ENCODE measurements around the gene TMEM82. TPM values are rescaled to one million over a fixed set of nuclear protein-coding genes. Genes with fewer than 3 reads are reported as not detected.

TMEM82 gene
- polyA plus RNA-seq, 4 donors: 2.0 to 5.1 (median 3.2) TPM; not detected in 1

DNA sequence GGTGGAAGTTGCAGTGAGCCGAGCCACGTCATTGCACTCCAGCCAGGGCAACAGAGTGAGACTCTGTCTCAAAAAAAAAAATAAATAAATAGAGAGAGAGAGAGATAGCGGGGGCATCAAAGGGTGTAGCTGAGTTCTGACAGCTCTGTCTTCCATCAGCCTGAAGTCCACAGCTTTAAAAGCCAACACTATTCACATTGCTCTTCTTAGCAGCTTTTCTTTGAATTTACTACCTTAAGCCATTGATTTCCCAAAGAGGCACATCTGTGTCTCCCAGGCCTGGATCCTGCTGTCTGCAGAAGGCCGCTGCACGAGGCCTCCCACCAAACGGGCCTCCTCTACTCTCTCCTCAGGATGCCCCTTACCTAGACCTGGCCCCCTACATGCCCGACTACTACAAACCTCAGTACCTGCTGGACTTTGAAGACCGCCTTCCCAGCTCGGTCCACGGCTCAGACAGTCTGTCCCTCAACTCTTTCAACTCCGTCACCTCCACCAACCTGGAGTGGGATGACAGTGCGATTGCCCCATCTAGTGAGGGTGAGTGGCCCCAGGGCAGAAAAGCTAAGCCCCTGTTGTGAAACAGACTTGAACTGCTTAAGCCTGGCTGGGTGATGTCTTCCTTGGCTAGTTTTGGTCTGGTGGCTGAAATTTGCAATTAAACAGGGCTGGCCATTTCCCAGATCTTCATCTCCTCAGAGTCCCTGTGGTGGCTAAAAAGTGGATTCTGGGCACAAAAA is 22.7 kb upstream of the TMEM82 start:
- no peak for DNase-seq (ENCODE audit: low read depth in 4 of 4, low spot score in 3 of 4)

GRCh38 chr1:15720861-15721260 is 21.4 kb upstream of the TMEM82 start:
- DNase-seq (ENCODE audit: low read depth in 4 of 4, low spot score in 3 of 4): no peak

- no peak for DNase-seq (ENCODE audit: low read depth in 4 of 4, low spot score in 3 of 4)
Observed at GRCh38 chr1:15722411-15722810, 19.9 kb upstream of the TMEM82 start.

DNA sequence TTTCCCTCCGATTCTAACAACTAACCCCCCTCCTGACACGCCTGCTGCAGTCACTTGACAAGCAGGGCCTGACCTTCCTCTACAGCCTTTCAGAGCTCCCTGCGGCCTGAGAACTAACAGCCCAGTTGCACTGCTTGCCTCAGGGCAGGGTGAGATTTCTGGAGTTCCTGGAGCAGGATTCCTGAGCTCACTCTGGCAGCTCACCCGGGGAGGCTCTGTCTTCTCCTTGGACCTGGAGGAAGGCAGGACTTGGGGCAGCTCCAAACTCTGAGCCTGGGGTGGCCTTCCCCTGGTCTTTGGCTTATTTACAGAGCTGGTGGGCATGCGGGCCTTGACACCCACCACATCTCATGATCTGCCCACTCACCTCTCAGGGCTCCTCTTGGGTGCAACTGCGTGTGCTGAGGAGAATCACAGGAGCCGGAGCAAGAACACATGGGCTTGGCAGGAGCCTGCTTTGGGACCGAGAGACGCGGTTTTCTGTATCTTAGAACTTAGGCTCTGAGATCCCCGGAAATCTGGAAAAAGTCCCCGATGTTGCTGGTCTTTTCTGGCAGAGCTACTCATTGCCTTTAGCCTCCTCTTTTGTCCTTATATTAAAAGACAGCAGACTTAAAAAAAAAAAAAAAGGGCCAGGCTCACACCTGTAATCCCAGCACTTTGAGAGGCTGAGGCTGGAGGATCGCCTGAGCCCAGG is 19.3 kb upstream of the TMEM82 start:
- DNase-seq (ENCODE audit: low read depth in 4 of 4, low spot score in 3 of 4): no peak

GRCh38 chr1:15723631-15724246 is 18.6 kb upstream of the TMEM82 start:
- DNase-seq (ENCODE audit: low read depth in 4 of 4, low spot score in 3 of 4): no peak

- DNase-seq (ENCODE audit: low read depth in 4 of 4, low spot score in 3 of 4): no peak
Observed at GRCh38 chr1:15724949-15725880, 17.1 kb upstream of the TMEM82 start.

DNA sequence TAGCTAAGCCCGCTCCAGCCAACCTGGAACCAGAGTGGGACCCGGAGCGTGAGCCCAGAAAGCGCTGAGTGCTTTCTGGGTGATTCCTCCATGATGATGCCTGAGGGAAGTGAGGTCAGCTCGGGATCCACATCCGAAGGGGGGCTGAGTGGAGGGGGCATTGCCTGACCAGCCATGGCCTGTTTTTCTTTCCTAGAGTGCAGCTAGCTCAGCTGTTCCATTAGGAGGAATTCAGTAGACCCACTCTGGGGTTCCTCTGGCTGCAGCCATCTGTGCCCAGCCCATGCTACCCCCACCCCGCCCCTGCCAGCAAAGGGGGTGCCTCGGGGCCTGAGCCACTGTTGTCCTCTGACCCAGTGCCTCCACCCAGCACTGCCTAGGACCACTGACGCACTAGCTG is 15.8 kb upstream of the TMEM82 start:
- DNase-seq (ENCODE audit: low read depth in 4 of 4, low spot score in 3 of 4): no peak

DNA sequence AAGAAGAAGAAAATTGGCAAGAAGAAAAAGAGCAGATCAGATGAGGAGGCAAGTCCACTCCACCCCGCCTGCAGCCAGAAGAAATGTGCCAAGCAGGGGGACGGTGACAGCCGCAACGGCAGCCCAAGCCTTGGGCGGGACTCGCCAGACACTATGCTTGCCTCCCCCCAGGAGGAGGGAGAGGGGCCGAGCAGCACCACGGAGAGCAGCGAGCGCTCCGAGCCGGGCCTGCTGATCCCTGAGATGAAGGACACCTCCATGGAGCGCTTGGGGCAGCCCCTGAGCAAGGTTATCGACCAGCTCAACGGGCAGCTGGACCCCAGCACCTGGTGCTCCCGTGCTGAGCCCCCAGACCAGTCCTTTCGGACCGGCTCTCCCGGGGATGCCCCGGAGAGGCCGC is 15.3 kb upstream of the TMEM82 start:
- no peak for DNase-seq (ENCODE audit: low read depth in 4 of 4, low spot score in 3 of 4)

GRCh38 chr1:15727424-15727823 is 14.9 kb upstream of the TMEM82 start:
- DNase-seq (ENCODE audit: low read depth in 4 of 4, low spot score in 3 of 4): no peak

- no peak for DNase-seq (ENCODE audit: low read depth in 4 of 4, low spot score in 3 of 4)
Observed at GRCh38 chr1:15727866-15728534, 14.3 kb upstream of the TMEM82 start.

DNA sequence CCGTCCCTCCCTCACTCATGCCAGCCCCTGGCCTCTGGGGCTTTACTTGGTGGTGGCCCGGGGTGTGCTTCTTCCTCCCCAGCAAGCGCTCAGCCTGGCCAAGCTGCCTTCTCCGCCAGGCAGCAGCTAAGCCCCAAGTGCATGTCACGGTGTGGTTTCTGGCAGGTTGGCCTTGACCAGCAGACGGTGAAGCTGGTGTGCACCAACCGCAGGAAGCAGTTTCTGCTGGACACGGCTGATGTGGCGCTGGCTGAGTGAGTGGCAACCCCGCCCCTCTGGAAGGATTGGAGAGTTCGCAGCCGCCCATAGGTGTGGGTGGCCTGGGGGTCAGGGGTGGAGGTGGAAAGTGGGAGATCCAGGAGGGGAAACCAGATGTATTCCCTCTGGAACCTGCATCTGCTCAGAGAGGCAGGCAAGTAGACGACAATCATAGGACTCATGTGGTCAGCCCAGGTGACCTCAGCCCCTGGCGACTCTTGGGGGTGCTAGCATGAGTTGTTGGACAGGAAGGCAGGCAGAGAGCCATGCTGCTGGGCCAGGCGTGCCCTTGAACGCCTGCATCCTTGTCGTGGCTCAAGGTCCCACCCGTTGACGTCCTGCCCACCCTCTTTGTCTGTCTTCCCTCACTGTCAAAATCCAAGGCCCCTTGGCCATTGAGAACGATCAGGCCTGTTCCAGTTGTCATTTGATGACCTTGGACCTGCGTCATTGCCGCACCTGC is 13.2 kb upstream of the TMEM82 start:
- DNase-seq (ENCODE audit: low read depth in 4 of 4, low spot score in 3 of 4): no peak

DNA sequence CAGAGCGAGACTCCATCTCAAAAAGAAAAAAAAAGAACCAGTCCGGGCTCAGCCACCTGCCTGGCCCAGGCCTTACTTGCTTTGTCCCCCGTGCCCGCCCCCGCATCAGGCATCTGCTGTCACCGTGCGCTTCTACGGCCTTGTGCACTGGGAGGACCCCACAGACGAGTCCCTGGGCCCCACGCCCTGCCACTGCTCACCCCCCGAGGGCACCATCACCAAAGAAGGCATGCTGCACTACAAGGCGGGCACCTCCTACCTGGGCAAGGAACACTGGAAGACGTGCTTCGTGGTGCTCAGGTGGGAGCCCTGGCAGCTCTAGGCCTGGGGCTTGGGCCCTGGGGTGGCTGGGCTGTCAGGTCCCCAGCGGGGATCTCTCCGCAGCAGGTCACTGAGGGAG is 11.9 kb upstream of the TMEM82 start:
- no peak for DNase-seq (ENCODE audit: low read depth in 4 of 4, low spot score in 3 of 4)

DNA sequence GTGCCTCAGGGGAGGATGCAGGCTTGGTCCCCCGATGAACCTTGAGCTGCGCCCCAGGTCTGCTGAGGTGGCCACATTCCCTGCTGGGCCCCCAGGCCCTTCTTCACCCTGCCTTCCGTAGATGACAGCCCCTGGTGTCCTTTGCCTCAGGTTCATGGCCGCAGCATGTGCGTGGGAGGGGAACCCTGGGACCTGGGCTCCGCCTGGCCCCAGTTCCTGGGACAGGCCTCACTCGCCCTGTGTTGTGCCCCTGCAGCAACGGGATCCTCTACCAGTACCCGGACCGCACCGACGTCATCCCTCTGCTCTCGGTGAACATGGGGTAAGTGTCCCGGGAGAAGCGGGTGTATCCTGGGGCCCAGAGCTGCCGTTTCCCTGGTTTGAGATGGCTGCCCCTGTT is 11.4 kb upstream of the TMEM82 start:
- DNase-seq (ENCODE audit: low read depth in 4 of 4, low spot score in 3 of 4): no peak

GRCh38 chr1:15731735-15732685 is 10.3 kb upstream of the TMEM82 start:
- no peak for DNase-seq (ENCODE audit: low read depth in 4 of 4, low spot score in 3 of 4)

DNA sequence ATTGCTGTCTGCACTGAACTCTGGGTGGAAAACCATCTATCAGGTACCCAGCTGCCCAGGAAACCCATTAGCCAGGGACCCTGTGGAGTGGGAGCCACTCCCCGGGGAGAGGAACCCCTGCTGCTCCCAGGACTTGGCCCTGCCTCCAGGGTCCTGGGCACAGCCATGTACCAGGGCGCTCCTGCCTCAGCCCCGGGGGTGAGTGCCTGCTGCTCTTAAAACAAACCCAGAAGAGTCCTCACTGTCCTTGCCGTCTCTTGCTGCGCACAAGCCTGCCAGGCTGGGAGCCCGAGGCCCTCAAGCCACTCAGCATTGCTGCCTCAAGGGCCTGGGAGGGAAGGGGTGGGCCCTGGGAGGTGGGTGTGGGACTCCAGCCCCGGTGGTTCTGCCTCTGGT is 9.6 kb upstream of the TMEM82 start:
- no peak for DNase-seq (ENCODE audit: low read depth in 4 of 4, low spot score in 3 of 4)

DNA sequence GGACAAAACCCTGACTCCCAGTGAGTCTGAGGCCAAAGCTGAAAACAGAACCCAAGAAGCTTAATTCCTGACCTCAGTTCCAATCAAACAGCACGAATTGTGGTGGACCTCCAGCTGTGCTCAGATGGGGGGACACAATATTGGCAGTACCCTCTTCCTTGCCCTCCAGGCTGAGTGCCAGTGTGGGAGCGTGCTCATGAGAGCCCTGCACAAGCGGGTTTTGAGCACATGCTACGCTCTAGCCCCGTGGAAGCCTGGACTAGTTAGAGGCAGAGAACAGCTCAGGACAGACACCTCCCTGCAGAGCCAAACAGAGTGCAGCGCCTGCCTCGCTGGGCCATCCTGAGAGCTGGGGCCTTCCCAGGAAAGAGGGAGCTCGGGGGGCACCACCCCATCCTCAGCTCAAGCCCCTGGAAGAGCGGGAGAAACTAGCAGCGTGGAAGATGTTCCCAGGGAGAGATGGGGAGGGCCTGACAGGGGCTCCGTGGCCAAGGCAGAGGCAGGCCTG is 9.0 kb upstream of the TMEM82 start:
- no peak for DNase-seq (ENCODE audit: low read depth in 4 of 4, low spot score in 3 of 4)

DNA sequence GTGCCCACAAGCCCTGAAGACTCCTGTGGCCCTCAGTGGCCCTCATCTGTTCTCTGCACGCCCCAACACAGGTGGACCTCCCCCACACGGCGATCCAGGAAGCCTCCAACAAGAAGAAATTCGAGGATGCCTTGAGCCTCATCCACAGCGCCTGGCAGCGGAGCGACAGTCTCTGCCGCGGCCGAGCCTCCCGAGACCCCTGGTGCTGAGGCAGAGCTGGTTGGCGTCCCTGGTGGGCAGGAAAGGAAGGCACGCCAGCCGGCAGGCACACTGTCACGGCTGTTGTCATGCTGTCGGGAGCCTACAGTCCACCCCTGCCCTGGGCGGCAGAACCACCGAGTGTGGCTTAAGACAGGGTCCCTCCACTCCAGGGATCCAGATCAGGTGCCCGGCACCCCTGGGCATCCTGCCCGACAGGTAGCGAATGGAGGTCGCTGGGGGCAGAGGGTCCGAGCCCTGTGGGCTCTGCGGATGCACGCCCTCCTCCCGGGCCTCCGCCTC is 8.5 kb upstream of the TMEM82 start:
- no peak for DNase-seq (ENCODE audit: low read depth in 4 of 4, low spot score in 3 of 4)

DNA sequence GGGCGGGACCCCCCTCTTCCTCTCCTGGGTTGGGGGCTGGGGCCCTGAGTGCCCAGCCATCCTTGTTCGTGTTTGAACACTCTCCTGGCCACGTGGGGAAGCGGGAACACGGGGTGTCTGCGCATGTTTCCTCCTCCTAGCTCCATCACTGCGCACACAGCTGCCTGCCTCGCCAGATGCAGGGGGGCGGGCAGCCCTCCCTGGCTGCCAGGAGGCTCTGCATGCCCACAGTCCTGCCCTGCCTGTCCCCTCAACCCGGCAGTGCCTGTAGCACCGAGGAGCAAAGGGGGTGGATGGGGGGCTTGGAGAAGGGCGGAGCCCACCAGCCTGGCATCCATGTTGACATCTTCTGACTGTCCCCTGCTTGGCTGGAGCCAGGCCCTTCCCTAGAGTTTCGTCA is 8.0 kb upstream of the TMEM82 start:
- no peak for DNase-seq (ENCODE audit: low read depth in 4 of 4, low spot score in 3 of 4)
